ENCODE results near the gene MELK.
"Not testable (repeated sequence)": the region's sequence is repeated elsewhere in the genome, so short reads cannot be mapped to it uniquely, and the experiment has no call there.

The MELK gene

DNA sequence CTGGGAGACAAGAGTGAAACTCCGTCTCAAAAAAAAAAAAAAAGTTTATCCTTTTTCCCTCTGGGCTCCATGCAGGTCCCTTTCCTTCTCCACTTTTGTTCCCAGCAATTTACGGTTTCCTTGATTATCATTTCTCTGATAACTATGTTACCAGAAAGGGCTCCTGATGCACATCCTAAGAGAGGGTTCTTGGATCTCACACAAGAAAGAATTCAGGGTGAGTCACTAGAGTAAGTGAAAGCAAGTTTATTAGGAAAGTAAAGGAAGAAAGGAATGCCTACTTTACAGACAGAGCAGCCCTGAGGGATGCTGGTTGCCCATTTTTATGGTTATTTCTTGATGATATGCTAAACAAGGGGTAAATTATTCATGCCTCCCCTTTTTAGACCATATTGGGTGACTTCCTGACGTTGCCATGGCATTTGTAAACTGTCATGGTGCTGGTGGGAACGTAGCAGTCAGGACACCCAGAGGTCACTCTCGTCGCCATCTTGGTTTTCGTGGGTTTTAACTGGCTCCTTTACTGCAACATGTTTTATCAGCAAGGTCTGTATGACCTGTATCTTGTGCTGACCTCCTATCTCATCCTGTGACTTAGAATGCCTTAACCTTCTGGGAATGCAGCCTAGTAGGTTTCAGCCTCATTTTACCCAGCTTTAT lies 13.5 kb upstream of the MELK start:
- TF ChIP-seq, protein P1, sequence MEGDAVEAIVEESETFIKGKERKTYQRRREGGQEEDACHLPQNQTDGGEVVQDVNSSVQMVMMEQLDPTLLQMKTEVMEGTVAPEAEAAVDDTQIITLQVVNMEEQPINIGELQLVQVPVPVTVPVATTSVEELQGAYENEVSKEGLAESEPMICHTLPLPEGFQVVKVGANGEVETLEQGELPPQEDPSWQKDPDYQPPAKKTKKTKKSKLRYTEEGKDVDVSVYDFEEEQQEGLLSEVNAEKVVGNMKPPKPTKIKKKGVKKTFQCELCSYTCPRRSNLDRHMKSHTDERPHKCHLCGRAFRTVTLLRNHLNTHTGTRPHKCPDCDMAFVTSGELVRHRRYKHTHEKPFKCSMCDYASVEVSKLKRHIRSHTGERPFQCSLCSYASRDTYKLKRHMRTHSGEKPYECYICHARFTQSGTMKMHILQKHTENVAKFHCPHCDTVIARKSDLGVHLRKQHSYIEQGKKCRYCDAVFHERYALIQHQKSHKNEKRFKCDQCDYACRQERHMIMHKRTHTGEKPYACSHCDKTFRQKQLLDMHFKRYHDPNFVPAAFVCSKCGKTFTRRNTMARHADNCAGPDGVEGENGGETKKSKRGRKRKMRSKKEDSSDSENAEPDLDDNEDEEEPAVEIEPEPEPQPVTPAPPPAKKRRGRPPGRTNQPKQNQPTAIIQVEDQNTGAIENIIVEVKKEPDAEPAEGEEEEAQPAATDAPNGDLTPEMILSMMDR (IDR thresholded peaks at IDR 0.05; ENCODE audit: low read depth, low read length, missing control alignments), result no peak
- H3K4me3 ChIP-seq (ENCODE audit: low read depth, low read length), result no peak overlapping the region
- DNase-seq (ENCODE audit: low read depth), result no peak
- in situ Hi-C loops (cut with HindIII; ENCODE audit: low sequenced_read_pairs), result no loop called here

DNA sequence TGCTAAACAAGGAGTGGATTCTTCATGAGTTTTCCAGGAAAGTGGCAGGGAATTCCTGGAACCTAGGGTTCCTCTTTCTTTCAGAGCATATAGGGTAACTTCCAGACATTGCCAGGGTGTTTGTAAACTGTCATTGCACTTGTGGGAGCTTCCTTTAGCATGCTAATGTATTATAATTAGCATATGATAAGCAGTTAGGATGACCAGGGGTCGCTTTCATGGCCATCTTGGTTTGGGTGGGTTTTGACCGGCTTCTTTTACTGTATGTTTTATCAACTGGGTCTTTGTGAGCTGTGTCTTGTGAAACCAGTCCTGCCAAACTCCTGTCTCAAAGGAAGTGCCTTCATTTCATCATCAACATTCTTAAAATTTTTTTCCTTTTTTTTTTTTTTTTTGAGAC lies 11.9 kb upstream of the MELK start:
- DNase-seq (ENCODE audit: low read depth), result no peak
- in situ Hi-C loops (cut with HindIII; ENCODE audit: low sequenced_read_pairs), result no loop called here
- no peak overlapping the region for H3K4me3 ChIP-seq (ENCODE audit: low read depth, low read length)
- TF ChIP-seq, protein P1 (IDR thresholded peaks at IDR 0.05; ENCODE audit: low read depth, low read length, missing control alignments), result no peak

DNA sequence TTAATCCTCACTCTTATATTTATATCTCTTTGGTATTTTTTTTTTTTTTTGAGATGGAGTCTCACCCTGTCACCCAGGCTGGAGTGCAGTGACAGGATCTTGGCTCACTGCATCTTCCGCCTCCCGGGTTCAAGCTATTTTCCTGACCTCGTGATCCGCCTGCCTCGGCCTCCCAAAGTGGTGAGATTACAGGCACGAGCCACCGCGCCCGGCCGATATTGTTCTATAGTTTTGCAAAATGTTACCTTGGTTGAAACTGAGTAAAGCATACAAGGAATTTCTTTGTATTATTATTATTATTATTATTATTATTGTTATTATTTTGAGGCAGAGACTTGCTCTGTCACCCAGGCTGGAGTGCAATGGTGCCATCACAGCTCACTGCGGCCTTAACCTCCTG lies 9.9 kb upstream of the MELK start:
- not testable (repeated sequence) for DNase-seq (ENCODE audit: low read depth)

DNA sequence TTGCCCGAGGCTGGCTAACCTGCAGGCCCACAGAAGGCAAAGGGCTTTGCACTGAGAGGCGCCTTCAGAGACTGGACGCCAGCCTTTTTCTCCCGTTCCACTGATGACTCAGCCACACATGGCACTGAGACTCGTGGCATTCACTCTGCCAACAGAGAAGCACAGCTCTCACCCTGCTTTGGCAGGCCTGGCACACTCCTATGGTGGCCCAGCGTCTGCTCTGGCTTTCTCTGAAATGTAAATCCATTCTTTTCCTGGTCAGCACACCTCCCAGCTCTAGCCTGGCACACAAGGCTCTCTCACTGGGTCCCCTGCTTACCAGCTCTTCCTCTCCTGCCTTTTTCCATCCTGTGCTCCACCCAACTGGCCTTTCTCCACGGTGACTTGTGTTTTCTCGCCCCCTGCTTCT lies 5.9 kb upstream of the MELK start:
- no peak overlapping the region for H3K4me3 ChIP-seq (ENCODE audit: low read depth, low read length)
- in situ Hi-C loops (cut with HindIII; ENCODE audit: low sequenced_read_pairs), result no loop called here
- TF ChIP-seq, protein P1 (IDR thresholded peaks at IDR 0.05; ENCODE audit: low read depth, low read length, missing control alignments), result no peak
- no peak for DNase-seq (ENCODE audit: low read depth)

More for the DNA sequence above, 9.9 kb upstream of the MELK start:
- in situ Hi-C loops (cut with HindIII; ENCODE audit: low sequenced_read_pairs); H3K4me3 ChIP-seq (ENCODE audit: low read depth, low read length): not testable (repeated sequence)

DNA sequence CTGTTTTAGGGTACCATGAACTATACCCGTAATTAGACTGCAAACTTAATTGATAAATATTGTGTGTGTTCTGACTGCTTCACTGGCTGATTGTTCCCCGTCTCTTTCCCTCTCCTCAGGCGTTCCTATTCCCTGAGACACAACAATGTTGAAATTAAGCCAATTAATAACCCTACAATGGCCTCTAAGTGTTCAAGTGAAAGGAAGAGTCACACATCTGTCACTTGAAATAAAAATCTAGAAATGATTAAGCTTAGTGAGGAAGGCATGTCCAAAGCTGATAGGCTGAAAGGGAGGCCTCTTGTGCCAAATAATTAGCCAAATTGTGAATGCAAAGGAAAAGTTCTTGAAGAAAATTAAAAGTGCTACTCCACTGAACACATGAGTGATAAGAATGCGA lies 4.0 kb upstream of the MELK start:
- H3K4me3 ChIP-seq (ENCODE audit: low read depth, low read length); in situ Hi-C loops (cut with HindIII; ENCODE audit: low sequenced_read_pairs); DNase-seq (ENCODE audit: low read depth): not testable (repeated sequence)

DNA sequence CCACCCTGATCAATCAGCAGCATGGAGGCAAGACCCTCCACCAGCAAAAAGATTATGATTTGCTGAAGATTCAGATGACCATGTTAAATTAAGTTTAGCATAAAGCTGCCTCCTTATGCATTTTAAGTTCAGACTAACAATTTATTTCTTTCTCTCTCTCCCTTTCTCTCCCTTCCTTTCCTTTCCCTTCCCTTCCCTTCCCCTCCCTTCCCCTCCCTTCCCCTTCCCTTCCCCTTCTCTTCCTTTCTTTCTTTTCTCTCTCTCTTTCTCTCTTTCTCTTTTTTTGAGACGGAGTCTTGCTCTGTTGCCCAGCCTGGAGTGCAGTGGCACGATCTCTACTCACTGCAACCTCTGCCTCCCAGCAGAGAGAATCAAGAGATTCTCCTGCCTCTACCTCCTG lies 1.4 kb upstream of the MELK start:
- TF ChIP-seq, protein P1 (IDR thresholded peaks at IDR 0.05; ENCODE audit: low read depth, low read length, missing control alignments), result no peak
- no peak overlapping the region for H3K4me3 ChIP-seq (ENCODE audit: low read depth, low read length)
- in situ Hi-C loops (cut with HindIII; ENCODE audit: low sequenced_read_pairs), result no loop called here
- no peak for DNase-seq (ENCODE audit: low read depth)

DNA sequence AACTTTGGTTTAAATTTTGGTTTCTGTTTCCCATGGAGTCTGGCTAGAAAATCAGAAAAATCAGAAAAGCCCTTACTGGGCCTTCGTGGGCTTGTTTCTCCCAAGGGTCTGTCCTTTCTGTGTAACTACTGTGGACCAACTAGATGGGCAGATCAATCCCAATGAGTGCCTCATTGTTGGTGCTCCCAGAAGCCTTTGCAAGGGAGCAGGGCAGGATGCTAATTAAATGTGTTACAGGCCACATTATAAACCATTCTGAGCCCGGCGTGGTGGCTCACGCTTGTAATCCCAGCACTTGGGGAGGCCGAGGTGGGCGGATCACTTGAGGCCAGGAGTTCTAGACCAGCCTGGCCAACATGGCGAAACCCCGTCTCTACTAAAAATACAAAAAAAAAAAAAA lies 1.4 kb downstream of the MELK start:
- DNase-seq (ENCODE audit: low read depth); in situ Hi-C loops (cut with HindIII; ENCODE audit: low sequenced_read_pairs): not testable (repeated sequence)
- H3K4me3 ChIP-seq (ENCODE audit: low read depth, low read length), result peak overlapping the region; percentile 95

DNA sequence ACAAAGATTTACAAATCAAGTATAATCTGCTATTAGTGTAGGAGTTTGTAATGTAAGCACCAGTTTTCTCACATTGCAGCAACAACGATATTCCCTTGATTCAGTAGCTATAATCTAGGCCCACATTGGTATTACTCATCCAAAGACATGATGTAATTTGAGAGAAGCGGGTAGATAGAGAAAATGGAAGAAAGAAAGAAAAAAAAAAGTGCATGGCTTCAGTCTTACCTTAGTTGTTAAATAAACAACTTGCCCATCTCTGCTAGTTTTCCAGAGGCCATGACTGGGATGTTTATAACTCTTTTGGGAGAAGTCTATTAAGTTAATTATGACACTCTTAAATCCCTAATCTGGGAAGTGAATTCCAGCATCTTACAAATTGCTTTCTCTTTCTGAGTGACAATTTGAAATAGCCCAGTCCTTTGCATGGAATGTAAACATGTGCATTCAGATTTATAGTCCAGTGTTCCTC lies 2.8 kb downstream of the MELK start:
- no peak for DNase-seq (ENCODE audit: low read depth)
- H3K4me3 ChIP-seq (ENCODE audit: low read depth, low read length), result no peak overlapping the region
- TF ChIP-seq, protein P1 (IDR thresholded peaks at IDR 0.05; ENCODE audit: low read depth, low read length, missing control alignments), result no peak
- in situ Hi-C loops (cut with HindIII; ENCODE audit: low sequenced_read_pairs), result no loop called here

All from astrocyte of the cerebellum (primary cell).